Fibroblast of lung (primary cell): ENCODE measurements around the gene KLF17. TPM values are rescaled to one million over a fixed set of nuclear protein-coding genes. Genes with fewer than 3 reads are reported as not detected.

ENCODE experiments used
- DNase-seq, 2 donors: peaks; one replicate each; pipeline versions ENCODE4 v3.0.0 to v3.0.0-alpha.2; 2010; ENCODE audit warnings: low read depth in 2 of 2
- H2AFZ ChIP-seq: 2 replicates; pipeline ENCODE4 v1.5.1; 2012; ENCODE audit warnings: low read length, control low read depth, inconsistent platforms
- H3K27ac ChIP-seq: 2 replicates; pipeline ENCODE4 v1.5.1; 2011; ENCODE audit warnings: low read length, control low read depth; ENCODE audit not compliant: insufficient read depth
- H3K27me3 ChIP-seq: 2 replicates; pipeline ENCODE4 v1.5.1; 2011; ENCODE audit warnings: mild to moderate bottlenecking, low read length; ENCODE audit not compliant: control insufficient read depth, insufficient read depth
- H3K36me3 ChIP-seq: 2 replicates; pipeline ENCODE4 v1.5.1; 2011; ENCODE audit warnings: low read length; ENCODE audit not compliant: control insufficient read depth, insufficient read depth
- H3K4me1 ChIP-seq: 2 replicates; pipeline ENCODE4 v1.5.1; 2011; ENCODE audit warnings: low read length; ENCODE audit not compliant: control insufficient read depth, insufficient read depth; ENCODE audit errors: extremely low read depth
- H3K4me2 ChIP-seq: 2 replicates; pipeline ENCODE4 v1.5.1; 2011; ENCODE audit warnings: low read length, control low read depth; ENCODE audit not compliant: insufficient read depth; ENCODE audit errors: extremely low read depth
- H3K4me3 ChIP-seq, 4 experiments: fragments of 200-600 bp in 1 of 4; sonication (generic) in 1 of 4; replicated peaks in 1 of 4; 2 replicates each; pipeline ENCODE4 v1.5.1; 2011 to 2016; ENCODE audit warnings: low read length in 4 of 4, low read depth in 3 of 4, mild to moderate bottlenecking in 3 of 4, control low read depth in 2 of 4, inconsistent platforms in 1 of 4, mixed read lengths in 1 of 4; ENCODE audit not compliant: insufficient read depth in 1 of 4; ENCODE audit errors: control extremely low read depth in 1 of 4
- H3K79me2 ChIP-seq: 2 replicates; pipeline ENCODE4 v1.5.1; 2012; ENCODE audit warnings: mild to moderate bottlenecking, low read length, inconsistent platforms; ENCODE audit not compliant: control insufficient read depth, insufficient read depth
- H3K9ac ChIP-seq: 2 replicates; pipeline ENCODE4 v1.5.1; 2011; ENCODE audit warnings: mild to moderate bottlenecking, low read length, control low read depth; ENCODE audit not compliant: insufficient read depth
- H3K9me3 ChIP-seq: 2 replicates; pipeline ENCODE4 v1.5.1; 2012; ENCODE audit warnings: low read depth, low read length; ENCODE audit not compliant: control insufficient read depth, insufficient read depth
- H4K20me1 ChIP-seq: 2 replicates; pipeline ENCODE4 v1.5.1; 2011; ENCODE audit warnings: low read length; ENCODE audit not compliant: control insufficient read depth, insufficient read depth; ENCODE audit errors: extremely low read depth
- EZH2 ChIP-seq: IDR thresholded peaks from 2 replicates; pipeline ENCODE4 v1.5.1; 2012; ENCODE audit warnings: low read length, control low read depth, mild to moderate bottlenecking; ENCODE audit errors: missing control alignments
- polyA plus RNA-seq, 2 donors: library from polyadenylated mRNA; depleted of rRNA in 1 of 2; stranded (reverse) in 1 of 2; unstranded in 1 of 2; fragments of >200 nt; gene quantifications; 2 replicates each; pipeline ENCODE4 v1.2.1, GENCODE V29; 2011 to 2012; ENCODE audit warnings: missing spikeins in 1 of 2
- total RNA-seq: library from RNA; depleted of rRNA; stranded (reverse); fragments of >200 nt; gene quantifications from 2 replicates; pipeline ENCODE4 v1.2.1, GENCODE V29; 2014
- TF ChIP-seq, protein P1 (sequence below), 2 donors: IDR thresholded peaks in 1 of 2; conservative IDR thresholded peaks in 1 of 2; 1 replicate in 1 of 2; 2 replicates in 1 of 2; pipeline ENCODE4 v1.5.1; 2011 to 2012; ENCODE audit warnings: low read length in 2 of 2, control low read depth in 1 of 2, inconsistent platforms in 1 of 2, low read depth in 1 of 2, mild to moderate bottlenecking in 1 of 2

KLF17 gene
- total and polyA plus RNA-seq, 2 donors (not counting 1 experiment from before 2014, with no cell fraction given), result 0.05 to 0.50 TPM

GRCh38 chr1:44076066-44076465 lies 42.6 kb upstream of the KLF17 start:
- Histone ChIP-seq H4K20me1 (no peaks in the 10 kb centered on the region), H3K4me2 (no peak overlapping the region), H3K4me1 (peaks cover 2% of the 10 kb centered on the region), H3K9ac (no peak overlapping the region), H3K4me3 (no peak overlapping the region), H3K27ac (no peak overlapping the region), H3K27me3 (no peaks in the 10 kb centered on the region), H3K9me3 (no peaks in the 10 kb centered on the region), H3K36me3 (no peaks in the 10 kb centered on the region), H3K79me2 (no peaks in the 10 kb centered on the region), H2AFZ (no peak overlapping the region)
- TF ChIP-seq EZH2, result no peak
- peak in 1 of 2 donors; percentile 79 for DNase-seq

- H3K4me3 ChIP-seq, result no peak overlapping the region
- no peaks in the 10 kb centered on the region for H3K9me3 ChIP-seq
- no peaks in the 10 kb centered on the region for H4K20me1 ChIP-seq
- H3K9ac ChIP-seq, result no peak overlapping the region
- H3K27me3 ChIP-seq, result no peaks in the 10 kb centered on the region
- H3K4me2 ChIP-seq, result no peak overlapping the region
- no peaks in the 10 kb centered on the region for H3K79me2 ChIP-seq
- peak in 1 of 2 donors; percentile 53 for DNase-seq
- no peaks in the 10 kb centered on the region for H3K4me1 ChIP-seq
- H3K36me3 ChIP-seq, result no peaks in the 10 kb centered on the region
- H3K27ac ChIP-seq, result no peak overlapping the region
- no peak overlapping the region for H2AFZ ChIP-seq
- TF ChIP-seq EZH2, result no peak
- TF ChIP-seq, protein P1, sequence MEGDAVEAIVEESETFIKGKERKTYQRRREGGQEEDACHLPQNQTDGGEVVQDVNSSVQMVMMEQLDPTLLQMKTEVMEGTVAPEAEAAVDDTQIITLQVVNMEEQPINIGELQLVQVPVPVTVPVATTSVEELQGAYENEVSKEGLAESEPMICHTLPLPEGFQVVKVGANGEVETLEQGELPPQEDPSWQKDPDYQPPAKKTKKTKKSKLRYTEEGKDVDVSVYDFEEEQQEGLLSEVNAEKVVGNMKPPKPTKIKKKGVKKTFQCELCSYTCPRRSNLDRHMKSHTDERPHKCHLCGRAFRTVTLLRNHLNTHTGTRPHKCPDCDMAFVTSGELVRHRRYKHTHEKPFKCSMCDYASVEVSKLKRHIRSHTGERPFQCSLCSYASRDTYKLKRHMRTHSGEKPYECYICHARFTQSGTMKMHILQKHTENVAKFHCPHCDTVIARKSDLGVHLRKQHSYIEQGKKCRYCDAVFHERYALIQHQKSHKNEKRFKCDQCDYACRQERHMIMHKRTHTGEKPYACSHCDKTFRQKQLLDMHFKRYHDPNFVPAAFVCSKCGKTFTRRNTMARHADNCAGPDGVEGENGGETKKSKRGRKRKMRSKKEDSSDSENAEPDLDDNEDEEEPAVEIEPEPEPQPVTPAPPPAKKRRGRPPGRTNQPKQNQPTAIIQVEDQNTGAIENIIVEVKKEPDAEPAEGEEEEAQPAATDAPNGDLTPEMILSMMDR (conservative IDR thresholded peaks at IDR 0.05 in 1 of 2, IDR thresholded peaks at IDR 0.05 in 1 of 2; ENCODE audit: low read depth in 1 of 2, low read length in 2 of 2), result no peak
Measured at GRCh38 chr1:44077421-44077820, 41.2 kb upstream of the KLF17 start.

DNA sequence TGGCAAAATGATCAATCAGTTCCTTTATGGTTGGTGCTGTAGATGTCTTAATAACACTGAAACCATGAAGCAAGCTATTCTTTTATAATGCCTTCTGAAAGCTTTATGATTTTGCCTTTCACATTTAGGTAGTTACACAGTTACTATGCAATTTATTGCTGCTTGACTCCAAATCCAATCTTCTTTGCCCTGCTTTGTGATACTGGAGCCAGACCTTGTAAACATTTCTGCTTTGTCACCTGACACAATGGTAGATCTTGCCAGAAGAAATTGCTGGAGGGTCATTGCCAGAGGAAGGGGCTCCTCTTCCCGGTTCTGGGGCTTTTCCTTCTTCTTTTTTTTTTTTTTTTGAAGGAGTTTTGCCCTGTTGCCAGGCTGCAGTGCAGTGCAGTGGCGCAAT lies 40.5 kb upstream of the KLF17 start:
- H3K36me3 ChIP-seq, result no peaks in the 10 kb centered on the region
- no peak for DNase-seq
- no peaks in the 10 kb centered on the region for H3K4me1 ChIP-seq
- no peak overlapping the region for H3K9ac ChIP-seq
- TF ChIP-seq, protein P1 (conservative IDR thresholded peaks at IDR 0.05 in 1 of 2, IDR thresholded peaks at IDR 0.05 in 1 of 2; ENCODE audit: low read depth in 1 of 2, low read length in 2 of 2), result no peak
- H2AFZ ChIP-seq, result no peak overlapping the region
- no peak overlapping the region for H3K4me3 ChIP-seq
- no peaks in the 10 kb centered on the region for H3K27me3 ChIP-seq
- H3K4me2 ChIP-seq, result no peak overlapping the region
- no peak overlapping the region for H3K27ac ChIP-seq
- no peaks in the 10 kb centered on the region for H3K79me2 ChIP-seq
- H4K20me1 ChIP-seq, result no peaks in the 10 kb centered on the region
- no peaks in the 10 kb centered on the region for H3K9me3 ChIP-seq
